ENCODE data around the gene MMP24. TPM values are rescaled to one million over a fixed set of nuclear protein-coding genes. Genes with fewer than 3 reads are reported as not detected.

Gene MMP24
- total RNA-seq, 4 donors from 2014 or later = 0.32 to 4.5 (median 0.61) TPM

GRCh38 chr20:35325401-35325800 is 98.9 kb downstream of the MMP24 start:
- no peaks in the 10 kb centered on the region for H3K9me3 ChIP-seq
- peak overlapping the region; percentile 62 to 72 (median 70) for H3K27ac ChIP-seq
- peaks cover 9 to 39% (median 29%) of the 10 kb centered on the region in 4 donors for H3K4me1 ChIP-seq
- H3K36me3 ChIP-seq = no peaks in the 10 kb centered on the region
- intact Hi-C loops (cut with DNase I; ENCODE audit: low total_unique reads) (loop anchor here (5.0 kb wide), 1 partner anchor 263 kb away; no protein-coding TSS in a partner anchor), in situ Hi-C loops (cut with MboI; ENCODE audit: low pct_ligation_motif_present in 1 of 4, low pct_unique_long_range_greater_than_20kb in 1 of 4, low sequenced_read_pairs in 3 of 4) (no loop called here)
- H3K4me3 ChIP-seq = no peak overlapping the region
- no peak for TF ChIP-seq EP300 (IDR thresholded peaks at IDR 0.05; ENCODE audit: low read depth)
- 50 to 56% methylated on average over 6 of the region's 6 CpGs for WGBS, 2 donors (ENCODE audit: low coverage in 1 of 2)
- H3K27me3 ChIP-seq = no peaks in the 10 kb centered on the region
- no peak for DNase-seq

GRCh38 chr20:35326021-35326739 is 99.7 kb downstream of the MMP24 start:
- Histone ChIP-seq H3K4me3 (no peak overlapping the region), H3K27ac (peak overlapping the region; percentile 62 to 72 (median 70)), H3K27me3 (no peaks in the 10 kb centered on the region), H3K4me1 (peaks cover 8 to 39% (median 26%) of the 10 kb centered on the region in 4 donors), H3K9me3 (no peaks in the 10 kb centered on the region), H3K36me3 (no peaks in the 10 kb centered on the region)
- intact Hi-C loops (cut with DNase I; ENCODE audit: low total_unique reads) = loop anchor here (5.0 kb wide), 1 partner anchor 264 kb away; no protein-coding TSS in a partner anchor
- in situ Hi-C loops (cut with MboI; ENCODE audit: low pct_ligation_motif_present in 1 of 4, low pct_unique_long_range_greater_than_20kb in 1 of 4, low sequenced_read_pairs in 3 of 4) = no loop called here
- no peak for TF ChIP-seq CTCF (IDR thresholded peaks at IDR 0.05)
- no peak for TF ChIP-seq EP300 (IDR thresholded peaks at IDR 0.05; ENCODE audit: low read depth)
- TF ChIP-seq POLR2AphosphoS5 (IDR thresholded peaks at IDR 0.05) = no peak
- no peak for TF ChIP-seq POLR2A (IDR thresholded peaks at IDR 0.05)
- DNase-seq = no peak
- WGBS, 2 donors (ENCODE audit: low coverage in 1 of 2) = 62 to 79% methylated on average over 7 to 11 of the region's 11 CpGs

Small RNA genes lying within 50 kb of the gene (small RNA-seq; reads per million reads assigned to genes)
- gene MT1P3 = 0 reads per million in 4 donors
- gene RNA5SP483 = 0 reads per million in 4 donors

Other genes with a start within 250 kb of the MMP24 start
- 10 to 100 TPM; 57.3 to 85.3 (median 70.1) TPM for gene TRPC4AP, start 133.9 kb upstream of the MMP24 start, total RNA-seq
- 10 to 100 TPM; 23.0 to 55.9 (median 30.4) TPM for gene EDEM2, start 79.4 kb upstream of the MMP24 start, total RNA-seq
- gene PROCR, start 54.6 kb upstream of the MMP24 start, total RNA-seq = 1 to 10 TPM; 2.4 to 8.6 (median 7.3) TPM
- gene MMP24OS, start 51.4 kb downstream of the MMP24 start, total RNA-seq = 10 to 100 TPM; 32.4 to 81.1 (median 47.9) TPM
- gene EIF6, start 58.1 kb downstream of the MMP24 start, total RNA-seq = 100 to 1,000 TPM in 2 of 4 donors, 10 to 100 TPM in 2; 54.9 to 168 (median 100) TPM
- under 1 TPM in 1 of 4 donors, not detected in 3; 0.14 TPM for gene FAM83C, start 65.7 kb downstream of the MMP24 start, total RNA-seq
- gene UQCC1, start 185.3 kb downstream of the MMP24 start, total RNA-seq = 10 to 100 TPM; 24.7 to 70.8 (median 44.5) TPM
- gene GDF5, start 211.5 kb downstream of the MMP24 start, total RNA-seq = 1 to 10 TPM in 1 of 4 donors, under 1 TPM in 2, not detected in 1; 0.32 to 2.2 (median 0.40) TPM
- 10 to 100 TPM; 22.8 to 38.6 (median 28.7) TPM for gene CEP250, start 228.9 kb downstream of the MMP24 start, total RNA-seq